Vagina (tissue), 2 donors: Measurements from ENCODE around the gene H3-3A. TPM values are rescaled to one million over a fixed set of nuclear protein-coding genes. Genes with fewer than 3 reads are reported as not detected.

Experiments
- DNase-seq, 2 donors: peaks; one replicate each; pipeline ENCODE4 v3.0.0-alpha.2; 2017; ENCODE audit errors: extremely low spot score in 2 of 2
- H3K27ac ChIP-seq: fragments of 200-600 bp; sonication (generic); one replicate; pipeline ENCODE4 v1.5.1; 2019
- H3K27me3 ChIP-seq: fragments of 200-600 bp; sonication (generic); one replicate; pipeline ENCODE4 v1.5.1; 2019
- H3K36me3 ChIP-seq, 2 donors: fragments of 200-600 bp; sonication (generic); one replicate each; pipeline ENCODE4 v1.5.1; 2017 to 2019
- H3K4me1 ChIP-seq: fragments of 200-600 bp; sonication (generic); one replicate; pipeline ENCODE4 v1.5.1; 2019
- H3K4me3 ChIP-seq, 2 donors: fragments of 200-600 bp; sonication (generic); 1 replicate in 1 of 2; 2 replicates in 1 of 2; pipeline ENCODE4 v1.5.1; 2016 to 2019
- H3K9me3 ChIP-seq: fragments of 200-600 bp; sonication (generic); one replicate; pipeline ENCODE4 v1.5.1; 2019
- POLR2A ChIP-seq, 2 donors: fragments of 450-650 bp; IDR thresholded peaks; one replicate each; pipeline ENCODE4 v1.6.1; 2017; ENCODE audit warnings: antibody characterized with exemption in 2 of 2, mild to moderate bottlenecking in 2 of 2, moderate library complexity in 2 of 2
- POLR2AphosphoS5 ChIP-seq, 2 donors: sonication (generic); formaldehyde crosslinking; IDR thresholded peaks; one replicate each; pipeline ENCODE4 v1.9.0; 2017; ENCODE audit warnings: antibody characterized with exemption in 2 of 2, mild to moderate bottlenecking in 2 of 2, low read depth in 1 of 2; ENCODE audit not compliant: insufficient read depth in 1 of 2
- intact Hi-C: fragments of 100-400 bp; cut with DNase I; formaldehyde crosslinking; loops from one replicate; pipeline ENCODE4 v1.15.1; 2023
- total RNA-seq: library from RNA; depleted of rRNA; stranded (reverse); fragments of >200 nt; gene quantifications from one replicate; pipeline ENCODE4 v1.2.3, GENCODE V29; 2016
- TF ChIP-seq, protein P1 (sequence below), 3 experiments: fragments of 450-650 bp in 2 of 3; fragments of 200-600 bp in 1 of 3; sonication (generic) in 1 of 3; IDR thresholded peaks; one replicate each; pipeline ENCODE4 v1.5.1; 2017 to 2019; ENCODE audit warnings: antibody characterized with exemption in 3 of 3, mild to moderate bottlenecking in 2 of 3, moderate library complexity in 2 of 3

Gene H3-3A
- total RNA-seq, 1 donor from 2014 or later: 263 TPM

- Histone ChIP-seq H3K4me3 (no peak overlapping the region), H3K9me3 (no peaks in the 10 kb centered on the region), H3K27me3 (no peaks in the 10 kb centered on the region), H3K27ac (no peak overlapping the region), H3K36me3 (peaks cover 0 to 55% of the 10 kb centered on the region in 2 donors), H3K4me1 (peaks cover 64% of the 10 kb centered on the region)
- TF ChIP-seq POLR2A (IDR thresholded peaks at IDR 0.05): no peak
- intact Hi-C loops: loop anchor here (10.0 kb wide), 1 partner anchor 118 kb away; the partner anchor contains the start of gene ACBD3
- DNase-seq: no peak
These were observed 4.0 kb downstream of the H3-3A start for GRCh38 chr1:226066415-226067078.

DNA sequence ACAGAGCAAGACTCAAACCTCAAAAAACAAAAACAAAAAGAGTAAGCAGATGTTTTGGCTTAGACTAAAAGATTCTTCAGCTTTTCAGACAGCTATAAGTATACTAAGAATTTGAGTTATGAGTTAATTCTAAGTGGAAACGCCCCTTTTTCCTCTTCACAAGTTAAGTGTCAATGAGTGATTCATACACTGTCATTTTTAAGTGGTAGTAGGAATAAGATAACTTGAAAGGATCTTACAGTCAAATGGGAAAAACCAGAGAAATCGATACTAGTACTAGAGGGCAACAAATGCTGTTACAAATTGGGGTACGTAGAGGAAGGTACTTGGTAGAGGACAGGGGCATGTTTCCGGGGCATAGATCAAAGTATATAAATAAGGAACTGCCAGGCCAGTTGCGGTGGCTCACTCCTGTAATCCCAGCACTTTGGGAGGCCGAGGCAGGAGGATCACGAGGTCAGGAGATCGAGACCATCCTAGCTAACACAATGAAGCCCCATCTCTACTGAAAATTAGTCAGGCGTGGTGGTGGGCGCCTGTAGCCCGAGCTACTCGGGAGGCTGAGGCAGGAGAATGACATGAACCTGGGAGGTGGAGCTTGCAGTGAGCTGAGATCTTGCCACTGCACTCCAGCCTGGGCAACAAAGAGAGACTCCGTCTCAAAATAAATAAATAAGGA lies 7.4 kb downstream of the H3-3A start:
- Histone ChIP-seq H3K9me3 (no peaks in the 10 kb centered on the region), H3K27ac (no peak overlapping the region), H3K4me1 (peaks cover 57% of the 10 kb centered on the region), H3K36me3 (peaks cover 0 to 71% of the 10 kb centered on the region in 2 donors), H3K4me3 (no peak overlapping the region), H3K27me3 (no peaks in the 10 kb centered on the region)
- DNase-seq: no peak
- intact Hi-C loops: loop anchor here (10.0 kb wide), 1 partner anchor 115 kb away; the partner anchor contains the start of gene ACBD3
- TF ChIP-seq POLR2A (IDR thresholded peaks at IDR 0.05): no peak
- TF ChIP-seq POLR2AphosphoS5 (IDR thresholded peaks at IDR 0.05; ENCODE audit: insufficient read depth in 1 of 2, low read depth in 1 of 2): peak in 1 of 2 donors; percentile 9

GRCh38 chr1:226072347-226072746 lies 9.8 kb downstream of the H3-3A start:
- Histone ChIP-seq H3K27ac (no peak overlapping the region), H3K4me1 (peaks cover 35% of the 10 kb centered on the region), H3K27me3 (no peaks in the 10 kb centered on the region), H3K36me3 (peaks cover 0 to 57% of the 10 kb centered on the region in 2 donors), H3K4me3 (no peak overlapping the region), H3K9me3 (no peaks in the 10 kb centered on the region)
- intact Hi-C loops: no loop called here
- TF ChIP-seq POLR2A (IDR thresholded peaks at IDR 0.05) (no peak), POLR2AphosphoS5 (IDR thresholded peaks at IDR 0.05; ENCODE audit: insufficient read depth in 1 of 2, low read depth in 1 of 2) (no peak)
- TF ChIP-seq, protein P1, sequence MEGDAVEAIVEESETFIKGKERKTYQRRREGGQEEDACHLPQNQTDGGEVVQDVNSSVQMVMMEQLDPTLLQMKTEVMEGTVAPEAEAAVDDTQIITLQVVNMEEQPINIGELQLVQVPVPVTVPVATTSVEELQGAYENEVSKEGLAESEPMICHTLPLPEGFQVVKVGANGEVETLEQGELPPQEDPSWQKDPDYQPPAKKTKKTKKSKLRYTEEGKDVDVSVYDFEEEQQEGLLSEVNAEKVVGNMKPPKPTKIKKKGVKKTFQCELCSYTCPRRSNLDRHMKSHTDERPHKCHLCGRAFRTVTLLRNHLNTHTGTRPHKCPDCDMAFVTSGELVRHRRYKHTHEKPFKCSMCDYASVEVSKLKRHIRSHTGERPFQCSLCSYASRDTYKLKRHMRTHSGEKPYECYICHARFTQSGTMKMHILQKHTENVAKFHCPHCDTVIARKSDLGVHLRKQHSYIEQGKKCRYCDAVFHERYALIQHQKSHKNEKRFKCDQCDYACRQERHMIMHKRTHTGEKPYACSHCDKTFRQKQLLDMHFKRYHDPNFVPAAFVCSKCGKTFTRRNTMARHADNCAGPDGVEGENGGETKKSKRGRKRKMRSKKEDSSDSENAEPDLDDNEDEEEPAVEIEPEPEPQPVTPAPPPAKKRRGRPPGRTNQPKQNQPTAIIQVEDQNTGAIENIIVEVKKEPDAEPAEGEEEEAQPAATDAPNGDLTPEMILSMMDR (IDR thresholded peaks at IDR 0.05): no peak
- DNase-seq: no peak

DNA sequence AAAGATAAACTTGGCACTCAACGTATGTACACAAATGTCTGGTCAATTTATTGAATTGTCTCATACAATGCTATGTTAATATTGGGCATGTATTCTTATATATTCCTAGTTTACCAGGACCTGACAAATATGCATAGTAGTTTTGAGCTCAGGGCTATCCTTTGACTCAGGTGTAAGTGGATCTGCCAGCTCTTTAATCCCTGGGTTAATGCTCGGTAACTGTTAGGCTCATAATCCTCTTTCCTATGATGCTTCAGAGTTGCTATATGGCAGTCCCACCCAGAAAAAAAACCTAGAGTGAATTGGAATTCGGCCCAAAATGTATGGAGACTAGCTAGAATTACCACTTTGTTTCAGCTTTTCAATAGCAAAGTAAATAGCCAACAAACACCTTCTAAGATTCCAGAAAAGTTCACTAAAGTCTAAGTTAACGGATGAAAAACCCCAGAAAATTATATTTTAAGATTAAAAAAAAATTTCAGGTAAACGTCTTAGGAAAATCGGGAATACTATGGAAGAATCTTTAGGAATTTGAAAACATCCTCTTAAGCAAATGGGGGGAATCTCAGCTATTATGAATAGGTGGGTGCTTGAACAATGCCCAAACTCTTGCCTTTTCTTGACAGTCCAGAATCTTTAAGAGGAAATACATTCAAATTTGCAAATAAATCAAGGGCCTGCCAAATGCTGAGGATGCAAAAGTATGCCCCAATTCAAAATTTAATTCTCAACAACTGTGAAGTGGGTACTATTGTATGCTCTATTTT lies 10.9 kb downstream of the H3-3A start:
- no peak for DNase-seq
- no peak overlapping the region for H3K4me3 ChIP-seq
- TF ChIP-seq POLR2A (IDR thresholded peaks at IDR 0.05): no peak
- TF ChIP-seq, protein P1 (IDR thresholded peaks at IDR 0.05): no peak
- TF ChIP-seq POLR2AphosphoS5 (IDR thresholded peaks at IDR 0.05; ENCODE audit: insufficient read depth in 1 of 2, low read depth in 1 of 2): no peak
- peaks cover 0 to 48% of the 10 kb centered on the region in 2 donors for H3K36me3 ChIP-seq
- H3K4me1 ChIP-seq: peaks cover 25% of the 10 kb centered on the region
- intact Hi-C loops: no loop called here
- no peaks in the 10 kb centered on the region for H3K9me3 ChIP-seq
- H3K27ac ChIP-seq: no peak overlapping the region
- no peaks in the 10 kb centered on the region for H3K27me3 ChIP-seq

GRCh38 chr1:226074046-226074445 lies 11.5 kb downstream of the H3-3A start:
- Histone ChIP-seq H3K36me3 (peaks cover 0 to 42% of the 10 kb centered on the region in 2 donors), H3K4me3 (no peak overlapping the region), H3K4me1 (peaks cover 18% of the 10 kb centered on the region), H3K27me3 (no peaks in the 10 kb centered on the region), H3K27ac (no peak overlapping the region), H3K9me3 (no peaks in the 10 kb centered on the region)
- no peak for TF ChIP-seq POLR2AphosphoS5 (IDR thresholded peaks at IDR 0.05; ENCODE audit: insufficient read depth in 1 of 2, low read depth in 1 of 2)
- TF ChIP-seq POLR2A (IDR thresholded peaks at IDR 0.05): no peak
- TF ChIP-seq, protein P1 (IDR thresholded peaks at IDR 0.05): no peak
- no peak for DNase-seq
- intact Hi-C loops: no loop called here
